GM19397 (cell line): Measurements from ENCODE around the gene ADAM11.

Experiments
- ATAC-seq: cut with Tn5 transposase; IDR thresholded peaks from one replicate; pipeline ENCODE4 v1.9.1; 2021; ENCODE audit warnings: mild to moderate bottlenecking, moderate library complexity; ENCODE audit not compliant: unreplicated experiment

ADAM11 gene

GRCh38 chr17:44829523-44830358, 71.0 kb downstream of the ADAM11 start, which contains the start of gene GJC1:
TSS of gene GJC1 (minus strand) at chr17:44830287. CDS start at chr17:44805817, 24,470 bp downstream.
- no peak for ATAC-seq

DNA sequence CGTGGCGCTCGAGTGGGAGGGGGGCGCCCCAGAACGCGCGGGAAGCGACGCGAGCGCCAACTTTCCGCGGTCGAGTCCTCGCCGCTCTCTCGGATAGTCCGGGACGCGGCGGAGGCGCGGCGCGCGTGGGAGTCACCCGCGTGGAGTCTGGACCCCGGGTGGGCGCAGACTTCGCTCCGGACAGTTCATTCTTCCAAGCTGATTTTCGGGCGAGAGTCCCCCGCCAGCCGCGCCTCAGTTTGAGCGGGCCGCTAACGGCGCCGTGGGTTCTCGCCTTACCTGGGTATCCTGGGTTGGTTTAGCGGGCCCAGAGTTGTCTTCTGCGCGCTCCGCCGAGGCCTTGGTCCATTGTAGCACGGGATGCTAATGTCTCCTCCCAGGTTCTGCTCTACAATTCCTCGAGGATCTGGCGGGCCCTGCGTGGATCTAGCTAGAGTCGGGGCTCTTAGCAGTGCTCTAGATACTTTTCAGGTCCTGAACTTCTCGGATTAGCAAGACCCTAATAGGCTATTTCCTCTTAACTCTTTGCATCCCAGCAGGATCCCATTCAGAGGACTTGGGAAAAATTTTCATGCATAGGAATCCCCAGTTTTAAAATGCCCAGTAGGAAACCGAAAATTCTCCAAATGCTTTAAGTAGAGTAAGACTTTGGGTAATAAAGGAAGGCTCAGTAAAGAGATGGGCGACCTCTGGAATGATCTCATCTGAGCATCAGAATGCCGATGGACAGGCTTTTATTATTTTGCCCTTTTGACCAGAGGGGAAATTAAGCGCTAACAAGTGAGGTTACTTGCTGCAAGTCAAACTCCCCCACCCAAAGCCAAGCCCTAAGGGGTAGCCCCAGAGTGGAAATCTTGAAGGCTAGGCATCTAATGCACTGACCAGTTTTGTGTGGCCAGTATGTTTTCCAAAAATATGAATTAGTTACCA, 71.8 kb downstream of the ADAM11 start:
- ATAC-seq, result no peak

DNA sequence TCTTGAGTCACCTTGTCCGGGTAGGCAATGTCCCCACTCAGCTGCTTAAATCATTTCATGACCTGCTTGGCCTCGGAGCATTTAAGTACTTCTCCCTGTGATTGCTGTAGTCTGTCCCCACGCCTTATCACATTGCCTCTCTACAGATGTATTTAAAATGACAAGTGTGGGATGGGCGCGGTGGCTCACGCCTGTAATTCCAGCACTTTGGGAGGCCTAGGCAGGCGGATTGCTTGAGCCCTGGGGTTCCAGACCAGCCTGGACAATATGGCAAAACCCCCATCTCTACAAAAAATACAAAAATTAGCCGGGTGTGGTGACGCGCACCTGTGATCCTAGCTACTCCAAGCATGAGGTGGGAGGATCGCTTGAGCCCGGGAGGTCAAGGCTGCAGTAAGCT, 72.6 kb downstream of the ADAM11 start:
- ATAC-seq, result no peak
